ENCODE measurements around the gene ANKRD33B.

DNA sequence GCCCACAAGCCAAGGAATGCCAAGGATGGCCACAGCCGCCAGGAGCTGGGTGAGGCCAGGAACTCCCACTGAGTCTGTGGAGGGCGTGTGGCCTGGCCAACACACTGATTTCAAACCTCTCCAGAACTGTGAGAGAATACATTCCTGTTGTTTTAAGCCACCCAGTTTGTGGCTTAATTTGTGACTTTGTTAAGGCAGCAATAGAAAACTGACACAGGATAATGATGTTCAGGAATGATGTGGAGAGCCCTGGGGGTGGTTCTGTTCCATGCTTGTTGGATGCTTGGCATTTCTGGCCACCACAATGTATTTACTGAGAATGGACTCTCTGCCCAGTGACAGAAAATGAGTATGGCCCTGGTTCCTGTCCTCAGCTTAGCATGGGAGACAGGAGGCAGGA is 114.4 kb downstream of the ANKRD33B start:
- TF ChIP-seq EZH2phosphoT487 (IDR thresholded peaks at IDR 0.05; ENCODE audit: insufficient read depth, low read depth) (no peak), EZH2 (IDR thresholded peaks at IDR 0.05; ENCODE audit: insufficient read depth, poor library complexity, severe bottlenecking) (no peak)
